ENCODE measurements around the gene RFPL3. TPM values are rescaled to one million over a fixed set of nuclear protein-coding genes. Genes with fewer than 3 reads are reported as not detected.

RFPL3 gene
- total and polyA plus RNA-seq, 8 donors = 0.21 TPM; not detected in 7

DNA sequence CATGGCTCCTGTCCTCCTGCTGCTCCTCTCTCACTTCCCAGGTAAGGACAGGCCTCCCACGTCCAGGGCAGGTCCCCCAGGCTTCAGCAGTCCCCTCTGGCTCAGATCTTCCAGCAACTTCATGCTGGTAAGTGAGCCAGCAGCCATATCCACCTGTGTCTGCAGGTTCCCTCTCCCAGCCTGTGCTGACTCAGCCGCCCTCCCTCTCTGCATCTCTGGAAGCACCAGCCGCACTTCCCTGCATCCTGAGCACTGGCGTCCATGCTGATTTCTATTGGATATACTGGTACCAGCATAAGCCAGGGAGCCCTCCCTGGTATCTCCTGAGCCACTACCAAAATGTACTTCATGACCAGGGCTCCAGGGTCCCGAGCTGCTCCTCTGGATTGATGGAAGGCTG is 19.0 kb downstream of the RFPL3 start:
- FAIRE-seq = no peak
- no peak for DNase-seq
- Histone ChIP-seq H3K27ac (no peak overlapping the region), H3K4me1 (no peaks in the 10 kb centered on the region), H3K36me3 (no peaks in the 10 kb centered on the region), H3K4me3 (no peak overlapping the region), H3K9me3 (no peaks in the 10 kb centered on the region), H3K27me3 (no peaks in the 10 kb centered on the region)
- TF ChIP-seq CTCF (IDR thresholded peaks at IDR 0.05) = no peak
- 61 to 72% methylated on average over 5 of the region's 5 CpGs for WGBS, 2 donors
- ATAC-seq = peak in 2 of 4 donors; percentile 53 to 57
- intact Hi-C loops (cut with DNase I) = no loop called here

GRCh38 chr22:32378707-32379272 is 21.1 kb downstream of the RFPL3 start:
- no peak overlapping the region for H3K4me3 ChIP-seq
- no peak for FAIRE-seq
- no peak overlapping the region for H3K27ac ChIP-seq
- H3K27me3 ChIP-seq = no peaks in the 10 kb centered on the region
- intact Hi-C loops (cut with DNase I) = no loop called here
- H3K9me3 ChIP-seq = no peaks in the 10 kb centered on the region
- peak in 1 of 4 donors; percentile 8 for TF ChIP-seq CTCF (IDR thresholded peaks at IDR 0.05)
- peak in 1 of 4 donors; percentile 43 for ATAC-seq
- no peaks in the 10 kb centered on the region for H3K4me1 ChIP-seq
- DNase-seq = no peak
- H3K36me3 ChIP-seq = no peaks in the 10 kb centered on the region
- WGBS, 2 donors = 44 to 62% methylated on average over 3 to 4 of the region's 4 CpGs

DNA sequence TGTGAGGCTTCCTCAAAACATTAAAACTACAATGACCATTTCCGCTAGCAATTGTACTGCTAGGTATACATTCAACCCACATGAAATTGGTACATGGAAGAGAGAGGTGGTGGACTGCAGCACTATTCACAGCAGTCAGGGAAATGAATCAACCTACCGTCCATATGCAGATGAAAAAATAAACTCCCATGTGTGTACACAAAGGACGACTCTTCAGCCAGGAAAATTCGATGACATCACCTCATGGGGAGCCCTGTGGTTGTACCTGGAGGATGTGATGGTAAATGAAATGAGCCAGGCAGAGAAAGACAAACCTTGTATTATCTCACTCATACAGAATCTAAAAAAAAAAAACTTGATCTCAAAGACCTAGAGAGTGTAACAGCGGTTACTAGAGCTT is 23.3 kb downstream of the RFPL3 start:
- TF ChIP-seq CTCF (IDR thresholded peaks at IDR 0.05) = no peak
- Histone ChIP-seq H3K4me3 (no peak overlapping the region), H3K27ac (no peak overlapping the region), H3K27me3 (no peaks in the 10 kb centered on the region), H3K4me1 (no peaks in the 10 kb centered on the region), H3K9me3 (no peaks in the 10 kb centered on the region), H3K36me3 (no peaks in the 10 kb centered on the region)
- 50 to 54% methylated on average over 5 of the region's 5 CpGs for WGBS, 2 donors
- FAIRE-seq = no peak
- no peak for DNase-seq
- intact Hi-C loops (cut with DNase I) = no loop called here
- ATAC-seq = no peak

- Histone ChIP-seq H3K4me1 (no peaks in the 10 kb centered on the region), H3K9me3 (no peaks in the 10 kb centered on the region), H3K4me3 (no peak overlapping the region), H3K27ac (no peak overlapping the region), H3K27me3 (no peaks in the 10 kb centered on the region), H3K36me3 (peaks cover 0 to 18% (median 3%) of the 10 kb centered on the region in 3 donors)
- DNase-seq (no peak), FAIRE-seq (no peak), ATAC-seq (no peak)
- whole genome bisulfite sequencing, 2 donors = 93 to 96% methylated on average over 1 of the region's 1 CpG
- intact Hi-C loops (cut with DNase I) = no loop called here
- TF ChIP-seq CTCF (IDR thresholded peaks at IDR 0.05) = no peak
Observed at GRCh38 chr22:32385681-32386080, 28.0 kb downstream of the RFPL3 start.

- no peak overlapping the region for H3K4me3 ChIP-seq
- no peaks in the 10 kb centered on the region for H3K9me3 ChIP-seq
- FAIRE-seq (no peak), DNase-seq (no peak), ATAC-seq (peak in 1 of 4 donors; percentile 24)
- H3K4me1 ChIP-seq = no peaks in the 10 kb centered on the region
- no peak overlapping the region for H3K27ac ChIP-seq
- intact Hi-C loops (cut with DNase I) = no loop called here
- H3K27me3 ChIP-seq = no peaks in the 10 kb centered on the region
- 80 to 85% methylated on average over 4 of the region's 4 CpGs for WGBS, 2 donors
- H3K36me3 ChIP-seq = peaks cover 3 to 58% (median 12%) of the 10 kb centered on the region in 3 donors
- TF ChIP-seq CTCF (IDR thresholded peaks at IDR 0.05) = peak in 2 of 4 donors; percentile 9 to 12
Observed at GRCh38 chr22:32389685-32390084, 32.0 kb downstream of the RFPL3 start.
